ENCODE measurements around the gene SLU7.

GRCh38 chr5:160369990-160370712, 48.7 kb downstream of the SLU7 start, which contains the start of gene C1QTNF2:
- TF ChIP-seq, protein P1, sequence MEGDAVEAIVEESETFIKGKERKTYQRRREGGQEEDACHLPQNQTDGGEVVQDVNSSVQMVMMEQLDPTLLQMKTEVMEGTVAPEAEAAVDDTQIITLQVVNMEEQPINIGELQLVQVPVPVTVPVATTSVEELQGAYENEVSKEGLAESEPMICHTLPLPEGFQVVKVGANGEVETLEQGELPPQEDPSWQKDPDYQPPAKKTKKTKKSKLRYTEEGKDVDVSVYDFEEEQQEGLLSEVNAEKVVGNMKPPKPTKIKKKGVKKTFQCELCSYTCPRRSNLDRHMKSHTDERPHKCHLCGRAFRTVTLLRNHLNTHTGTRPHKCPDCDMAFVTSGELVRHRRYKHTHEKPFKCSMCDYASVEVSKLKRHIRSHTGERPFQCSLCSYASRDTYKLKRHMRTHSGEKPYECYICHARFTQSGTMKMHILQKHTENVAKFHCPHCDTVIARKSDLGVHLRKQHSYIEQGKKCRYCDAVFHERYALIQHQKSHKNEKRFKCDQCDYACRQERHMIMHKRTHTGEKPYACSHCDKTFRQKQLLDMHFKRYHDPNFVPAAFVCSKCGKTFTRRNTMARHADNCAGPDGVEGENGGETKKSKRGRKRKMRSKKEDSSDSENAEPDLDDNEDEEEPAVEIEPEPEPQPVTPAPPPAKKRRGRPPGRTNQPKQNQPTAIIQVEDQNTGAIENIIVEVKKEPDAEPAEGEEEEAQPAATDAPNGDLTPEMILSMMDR (IDR thresholded peaks at IDR 0.05; ENCODE audit: low read depth, low read length, poor library complexity, severe bottlenecking): no peak
- no peak for TF ChIP-seq EZH2phosphoT487 (IDR thresholded peaks at IDR 0.05; ENCODE audit: borderline replicate concordance, low read length)

All from DOHH2 (cell line).